ENCODE data around the gene IFITM1.
"Not testable (repeated sequence)": the region's sequence is repeated elsewhere in the genome, so short reads cannot be mapped to it uniquely, and the experiment has no call there.

IFITM1 gene

GRCh38 chr11:309979-310572, 3.8 kb upstream of the IFITM1 start:
- not testable (repeated sequence) for H3K36me3 ChIP-seq (ENCODE audit: control insufficient read depth in 1 of 2, insufficient read depth in 2 of 2, low read length in 2 of 2); H3K14ac ChIP-seq (ENCODE audit: low read length); H3K9me3 ChIP-seq (ENCODE audit: insufficient read depth, low read depth, low read length); H3K23ac ChIP-seq (ENCODE audit: low read length); H4K12ac ChIP-seq (ENCODE audit: low read depth, low read length); H2BK12ac ChIP-seq (ENCODE audit: low read length); H3K4ac ChIP-seq (ENCODE audit: low read depth, low read length); H4K91ac ChIP-seq (ENCODE audit: low read depth, low read length); H4K8ac ChIP-seq (ENCODE audit: low read depth, low read length); H3K27ac ChIP-seq (ENCODE audit: low read depth, low read length); H2BK120ac ChIP-seq (ENCODE audit: insufficient read depth, low read length, poor library complexity); H2AFZ ChIP-seq (ENCODE audit: insufficient read depth, low read length, poor library complexity); H3K18ac ChIP-seq (ENCODE audit: low read length); H2BK5ac ChIP-seq (ENCODE audit: low read depth, low read length, poor library complexity); H3K4me3 ChIP-seq (ENCODE audit: low read depth, low read length); DNase-seq; H3K27me3 ChIP-seq (ENCODE audit: insufficient read depth, low read length); H2AK5ac ChIP-seq (ENCODE audit: low read length); H3K9ac ChIP-seq (ENCODE audit: low read length); H3K79me2 ChIP-seq (ENCODE audit: control insufficient read depth, insufficient read depth, low read length, poor library complexity)
- peaks cover 20 to 26% of the 10 kb centered on the region in 2 experiments for H3K4me1 ChIP-seq (ENCODE audit: control insufficient read depth in 1 of 2, insufficient read depth in 2 of 2, low read length in 2 of 2)
- H3K79me1 ChIP-seq (ENCODE audit: low read length): peaks cover 13% of the 10 kb centered on the region
- no CpG with 5 or more reads among the region's 18 CpGs for WGBS (ENCODE audit: extremely low coverage, insufficient coverage, insufficient read length)
- peak overlapping the region; percentile 0 for H3K4me2 ChIP-seq (ENCODE audit: low read length)

GRCh38 chr11:311013-311748, 2.7 kb upstream of the IFITM1 start:
- H4K91ac ChIP-seq (ENCODE audit: low read depth, low read length); H3K4me2 ChIP-seq (ENCODE audit: low read length); H2BK120ac ChIP-seq (ENCODE audit: insufficient read depth, low read length, poor library complexity); H3K18ac ChIP-seq (ENCODE audit: low read length); H3K9me3 ChIP-seq (ENCODE audit: insufficient read depth, low read depth, low read length); H3K27me3 ChIP-seq (ENCODE audit: insufficient read depth, low read length); H2AFZ ChIP-seq (ENCODE audit: insufficient read depth, low read length, poor library complexity); H3K4ac ChIP-seq (ENCODE audit: low read depth, low read length); H3K27ac ChIP-seq (ENCODE audit: low read depth, low read length); H2BK5ac ChIP-seq (ENCODE audit: low read depth, low read length, poor library complexity); H3K9ac ChIP-seq (ENCODE audit: low read length); H2BK12ac ChIP-seq (ENCODE audit: low read length); H2AK5ac ChIP-seq (ENCODE audit: low read length); DNase-seq; H3K79me2 ChIP-seq (ENCODE audit: control insufficient read depth, insufficient read depth, low read length, poor library complexity); H3K4me3 ChIP-seq (ENCODE audit: low read depth, low read length); H3K36me3 ChIP-seq (ENCODE audit: control insufficient read depth in 1 of 2, insufficient read depth in 2 of 2, low read length in 2 of 2); H4K12ac ChIP-seq (ENCODE audit: low read depth, low read length); H4K8ac ChIP-seq (ENCODE audit: low read depth, low read length); H3K14ac ChIP-seq (ENCODE audit: low read length); H3K23ac ChIP-seq (ENCODE audit: low read length): not testable (repeated sequence)
- Histone ChIP-seq H3K79me1 (ENCODE audit: low read length) (peaks cover 13% of the 10 kb centered on the region), H3K4me1 (ENCODE audit: control insufficient read depth in 1 of 2, insufficient read depth in 2 of 2, low read length in 2 of 2) (peaks cover 20 to 26% of the 10 kb centered on the region in 2 experiments)
- no CpG with 5 or more reads among the region's 71 CpGs for WGBS (ENCODE audit: extremely low coverage, insufficient coverage, insufficient read length)

- H3K36me3 ChIP-seq (ENCODE audit: control insufficient read depth in 1 of 2, insufficient read depth in 2 of 2, low read length in 2 of 2): no peaks in the 10 kb centered on the region
- no peak overlapping the region for H2AK5ac ChIP-seq (ENCODE audit: low read length)
- H3K4me1 ChIP-seq (ENCODE audit: control insufficient read depth in 1 of 2, insufficient read depth in 2 of 2, low read length in 2 of 2): peaks cover 14 to 19% of the 10 kb centered on the region in 2 experiments
- no peak overlapping the region for H4K8ac ChIP-seq (ENCODE audit: low read depth, low read length)
- H2BK120ac ChIP-seq (ENCODE audit: insufficient read depth, low read length, poor library complexity): no peak overlapping the region
- no peak overlapping the region for H3K23ac ChIP-seq (ENCODE audit: low read length)
- no peak overlapping the region for H3K27ac ChIP-seq (ENCODE audit: low read depth, low read length)
- peaks cover 1% of the 10 kb centered on the region for H3K9me3 ChIP-seq (ENCODE audit: insufficient read depth, low read depth, low read length)
- WGBS (ENCODE audit: extremely low coverage, insufficient coverage, insufficient read length): no CpG with 5 or more reads among the region's 14 CpGs
- H4K91ac ChIP-seq (ENCODE audit: low read depth, low read length): no peak overlapping the region
- H2BK12ac ChIP-seq (ENCODE audit: low read length): no peak overlapping the region
- DNase-seq: no peak
- H3K14ac ChIP-seq (ENCODE audit: low read length): no peak overlapping the region
- H3K4me3 ChIP-seq (ENCODE audit: low read depth, low read length): no peak overlapping the region
- H3K79me2 ChIP-seq (ENCODE audit: control insufficient read depth, insufficient read depth, low read length, poor library complexity): peaks cover 2% of the 10 kb centered on the region
- H3K79me1 ChIP-seq (ENCODE audit: low read length): peaks cover 9% of the 10 kb centered on the region
- H4K12ac ChIP-seq (ENCODE audit: low read depth, low read length): no peak overlapping the region
- no peak overlapping the region for H3K9ac ChIP-seq (ENCODE audit: low read length)
- no peak overlapping the region for H3K4me2 ChIP-seq (ENCODE audit: low read length)
- H2BK5ac ChIP-seq (ENCODE audit: low read depth, low read length, poor library complexity): no peak overlapping the region
- no peak overlapping the region for H2AFZ ChIP-seq (ENCODE audit: insufficient read depth, low read length, poor library complexity)
- peaks cover 4% of the 10 kb centered on the region for H3K27me3 ChIP-seq (ENCODE audit: insufficient read depth, low read length)
- H3K4ac ChIP-seq (ENCODE audit: low read depth, low read length): no peak overlapping the region
- no peak overlapping the region for H3K18ac ChIP-seq (ENCODE audit: low read length)
Observed at GRCh38 chr11:312092-312816, 1.6 kb upstream of the IFITM1 start.

- Histone ChIP-seq H3K18ac (ENCODE audit: low read length) (peak overlapping the region; percentile 89), H2BK120ac (ENCODE audit: insufficient read depth, low read length, poor library complexity) (peak overlapping the region; percentile 68), H3K4me2 (ENCODE audit: low read length) (no peak overlapping the region), H3K36me3 (ENCODE audit: control insufficient read depth in 1 of 2, insufficient read depth in 2 of 2, low read length in 2 of 2) (no peaks in the 10 kb centered on the region), H3K9me3 (ENCODE audit: insufficient read depth, low read depth, low read length) (peaks cover 1% of the 10 kb centered on the region), H4K91ac (ENCODE audit: low read depth, low read length) (peak overlapping the region; percentile 81), H2BK5ac (ENCODE audit: low read depth, low read length, poor library complexity) (peak overlapping the region; percentile 46), H2BK12ac (ENCODE audit: low read length) (peak overlapping the region; percentile 92), H2AFZ (ENCODE audit: insufficient read depth, low read length, poor library complexity) (peak overlapping the region; percentile 71), H2AK5ac (ENCODE audit: low read length) (peak overlapping the region; percentile 13), H3K4ac (ENCODE audit: low read depth, low read length) (peak overlapping the region; percentile 56), H3K27me3 (ENCODE audit: insufficient read depth, low read length) (peaks cover 4% of the 10 kb centered on the region), H3K9ac (ENCODE audit: low read length) (no peak overlapping the region), H3K27ac (ENCODE audit: low read depth, low read length) (peak overlapping the region; percentile 36), H3K4me3 (ENCODE audit: low read depth, low read length) (peak overlapping the region; percentile 2), H3K23ac (ENCODE audit: low read length) (no peak overlapping the region), H3K4me1 (ENCODE audit: control insufficient read depth in 1 of 2, insufficient read depth in 2 of 2, low read length in 2 of 2) (peaks cover 11% of the 10 kb centered on the region in 2 experiments), H4K8ac (ENCODE audit: low read depth, low read length) (peak overlapping the region; percentile 81), H3K14ac (ENCODE audit: low read length) (peak overlapping the region; percentile 60), H3K79me2 (ENCODE audit: control insufficient read depth, insufficient read depth, low read length, poor library complexity) (peaks cover 2% of the 10 kb centered on the region), H3K79me1 (ENCODE audit: low read length) (peaks cover 6% of the 10 kb centered on the region), H4K12ac (ENCODE audit: low read depth, low read length) (peak overlapping the region; percentile 77)
- no peak for DNase-seq
- no CpG with 5 or more reads among the region's 8 CpGs for WGBS (ENCODE audit: extremely low coverage, insufficient coverage, insufficient read length)
Observed at GRCh38 chr11:313304-313786, 495 bp upstream of the IFITM1 start.
